Measurements from ENCODE around the gene DTX2. TPM values are rescaled to one million over a fixed set of nuclear protein-coding genes. Genes with fewer than 3 reads are reported as not detected.
A peak's percentile ranks its signal among the peaks of the same experiment; 100 is the strongest.
"Not testable (repeated sequence)": the region's sequence is repeated elsewhere in the genome, so short reads cannot be mapped to it uniquely, and the experiment has no call there.

Gene DTX2
- total and polyA plus RNA-seq, 4 donors: 18.5 to 55.3 (median 41.9) TPM

DNA sequence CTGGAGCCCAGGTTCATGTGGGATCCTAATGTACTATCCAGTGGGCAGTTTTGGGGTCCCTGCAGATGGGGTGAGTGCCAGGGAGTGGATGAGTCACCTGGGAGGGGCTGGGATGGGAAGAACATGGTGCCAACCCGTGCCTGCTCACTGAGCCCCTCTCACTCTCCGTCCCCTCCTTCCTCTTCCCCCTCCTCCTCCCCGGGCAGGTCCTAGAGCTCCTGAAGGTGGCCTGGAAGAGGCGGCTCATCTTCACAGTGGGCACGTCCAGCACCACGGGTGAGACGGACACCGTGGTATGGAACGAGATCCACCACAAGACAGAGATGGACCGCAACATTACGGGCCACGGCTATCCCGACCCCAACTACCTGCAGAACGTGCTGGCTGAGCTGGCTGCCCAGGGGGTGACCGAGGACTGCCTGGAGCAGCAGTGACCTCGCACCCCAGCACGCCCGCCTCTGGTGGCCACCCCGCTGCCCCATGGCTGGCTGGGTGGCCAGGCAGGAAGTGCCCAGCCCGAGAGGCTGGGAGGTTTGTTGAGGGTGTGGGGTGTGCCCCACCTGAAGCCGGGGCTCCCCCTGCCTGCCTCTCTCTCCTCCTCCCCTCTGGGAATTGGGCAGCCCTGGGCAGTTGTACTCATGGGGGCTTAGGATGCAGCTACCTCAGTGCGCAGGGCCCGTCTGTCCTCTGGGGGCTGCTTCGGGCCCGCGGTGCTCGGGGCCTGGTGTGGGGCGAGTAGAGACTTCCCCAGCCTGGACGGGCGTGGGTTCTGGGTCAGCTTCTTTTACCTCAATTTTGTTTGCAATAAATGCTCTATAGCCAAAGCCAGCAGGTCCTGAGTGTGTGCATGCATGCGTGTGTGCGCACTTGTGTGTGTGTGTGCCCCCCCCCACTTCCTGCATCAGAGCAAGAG lies 43.9 kb downstream of the DTX2 start:
- Histone ChIP-seq H3K9me3 (ENCODE audit: control insufficient read depth in 4 of 4, insufficient read depth in 3 of 4, low read length in 3 of 4) (peaks cover 0 to 3% (median 0%) of the 10 kb centered on the region in 4 donors), H3K9ac (ENCODE audit: insufficient read depth in 1 of 2, low read length in 2 of 2) (no peak overlapping the region), H3K27me3 (ENCODE audit: control insufficient read depth in 3 of 3, insufficient read depth in 3 of 3, low read length in 2 of 3) (no peaks in the 10 kb centered on the region), H3K36me3 (ENCODE audit: control insufficient read depth in 4 of 4, insufficient read depth in 4 of 4, low read length in 4 of 4) (peaks cover 0 to 25% (median under 1%) of the 10 kb centered on the region in 4 donors), H3K4me3 (no peak overlapping the region), H3K4me1 (ENCODE audit: control insufficient read depth in 5 of 5, insufficient read depth in 5 of 5, low read length in 5 of 5) (peaks cover 0 to 7% (median 0%) of the 10 kb centered on the region in 5 donors), H3K27ac (ENCODE audit: low read depth in 1 of 2, low read length in 1 of 2) (no peak overlapping the region)
- 91 to 95% methylated on average over 32 of the region's 32 CpGs for WGBS, 2 donors
- DNase-seq (no peak), ATAC-seq (ENCODE audit: insufficient read depth, low FRiP score) (no peak)
- TF ChIP-seq, protein P1, sequence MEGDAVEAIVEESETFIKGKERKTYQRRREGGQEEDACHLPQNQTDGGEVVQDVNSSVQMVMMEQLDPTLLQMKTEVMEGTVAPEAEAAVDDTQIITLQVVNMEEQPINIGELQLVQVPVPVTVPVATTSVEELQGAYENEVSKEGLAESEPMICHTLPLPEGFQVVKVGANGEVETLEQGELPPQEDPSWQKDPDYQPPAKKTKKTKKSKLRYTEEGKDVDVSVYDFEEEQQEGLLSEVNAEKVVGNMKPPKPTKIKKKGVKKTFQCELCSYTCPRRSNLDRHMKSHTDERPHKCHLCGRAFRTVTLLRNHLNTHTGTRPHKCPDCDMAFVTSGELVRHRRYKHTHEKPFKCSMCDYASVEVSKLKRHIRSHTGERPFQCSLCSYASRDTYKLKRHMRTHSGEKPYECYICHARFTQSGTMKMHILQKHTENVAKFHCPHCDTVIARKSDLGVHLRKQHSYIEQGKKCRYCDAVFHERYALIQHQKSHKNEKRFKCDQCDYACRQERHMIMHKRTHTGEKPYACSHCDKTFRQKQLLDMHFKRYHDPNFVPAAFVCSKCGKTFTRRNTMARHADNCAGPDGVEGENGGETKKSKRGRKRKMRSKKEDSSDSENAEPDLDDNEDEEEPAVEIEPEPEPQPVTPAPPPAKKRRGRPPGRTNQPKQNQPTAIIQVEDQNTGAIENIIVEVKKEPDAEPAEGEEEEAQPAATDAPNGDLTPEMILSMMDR (IDR thresholded peaks at IDR 0.05; ENCODE audit: control extremely low read depth, extremely low read depth): no peak

DNA sequence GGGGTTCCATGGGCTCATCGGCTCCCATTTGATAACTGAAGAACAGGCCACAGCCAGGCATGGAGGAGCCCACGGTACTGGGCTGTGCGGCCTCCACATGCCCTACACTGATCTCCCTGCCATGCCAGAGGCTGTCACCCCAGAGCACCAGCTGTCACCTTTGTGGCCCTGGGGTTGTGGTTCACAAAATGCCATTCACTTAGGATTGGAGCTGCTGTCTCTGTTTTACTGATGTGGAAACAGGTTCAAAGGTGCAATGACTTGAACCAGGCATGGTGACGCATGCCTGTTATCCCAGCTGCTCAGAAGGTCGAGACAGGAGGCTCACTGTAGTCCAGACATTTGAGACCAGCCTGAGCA lies 44.6 kb downstream of the DTX2 start:
- peaks cover 0 to 25% (median under 1%) of the 10 kb centered on the region in 4 donors for H3K36me3 ChIP-seq (ENCODE audit: control insufficient read depth in 4 of 4, insufficient read depth in 4 of 4, low read length in 4 of 4)

DNA sequence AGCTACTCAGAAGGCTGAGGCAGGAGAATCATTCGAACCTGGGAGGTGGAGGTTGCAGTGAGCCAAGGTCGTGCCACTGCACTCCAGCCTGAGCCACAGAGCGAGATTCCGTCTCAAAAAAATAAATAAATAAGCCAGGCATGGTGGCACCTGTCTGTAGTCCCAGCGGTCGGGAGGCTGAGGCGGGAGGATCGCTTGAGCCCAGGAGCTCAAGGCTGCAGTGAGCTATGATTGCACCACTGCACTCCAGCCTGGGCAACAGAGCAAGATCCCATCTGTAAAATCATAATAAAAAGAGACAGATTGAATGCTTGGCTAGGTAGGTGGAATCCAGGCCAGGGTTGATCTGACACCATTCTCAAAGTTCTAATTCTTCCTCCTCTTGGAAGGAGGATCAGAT lies 45.1 kb downstream of the DTX2 start:
- H3K9ac ChIP-seq (ENCODE audit: insufficient read depth in 1 of 2, low read length in 2 of 2); DNase-seq; ATAC-seq (ENCODE audit: insufficient read depth, low FRiP score); H3K9me3 ChIP-seq (ENCODE audit: control insufficient read depth in 4 of 4, insufficient read depth in 3 of 4, low read length in 3 of 4); H3K27me3 ChIP-seq (ENCODE audit: control insufficient read depth in 3 of 3, insufficient read depth in 3 of 3, low read length in 2 of 3); H3K4me1 ChIP-seq (ENCODE audit: control insufficient read depth in 5 of 5, insufficient read depth in 5 of 5, low read length in 5 of 5); H3K4me3 ChIP-seq; H3K27ac ChIP-seq (ENCODE audit: low read depth in 1 of 2, low read length in 1 of 2): not testable (repeated sequence)
- 96 to 97% methylated on average over 8 of the region's 8 CpGs for WGBS, 2 donors
- H3K36me3 ChIP-seq (ENCODE audit: control insufficient read depth in 4 of 4, insufficient read depth in 4 of 4, low read length in 4 of 4): peaks cover 0 to 24% (median under 1%) of the 10 kb centered on the region in 4 donors

More for the DNA sequence above, 44.6 kb downstream of the DTX2 start:
- TF ChIP-seq, protein P1 (IDR thresholded peaks at IDR 0.05; ENCODE audit: control extremely low read depth, extremely low read depth): no peak
- Histone ChIP-seq H3K27ac (ENCODE audit: low read depth in 1 of 2, low read length in 1 of 2) (no peak overlapping the region), H3K4me3 (no peak overlapping the region), H3K9ac (ENCODE audit: insufficient read depth in 1 of 2, low read length in 2 of 2) (no peak overlapping the region), H3K27me3 (ENCODE audit: control insufficient read depth in 3 of 3, insufficient read depth in 3 of 3, low read length in 2 of 3) (no peaks in the 10 kb centered on the region), H3K9me3 (ENCODE audit: control insufficient read depth in 4 of 4, insufficient read depth in 3 of 4, low read length in 3 of 4) (peaks cover 0 to 3% (median 0%) of the 10 kb centered on the region in 4 donors), H3K4me1 (ENCODE audit: control insufficient read depth in 5 of 5, insufficient read depth in 5 of 5, low read length in 5 of 5) (peaks cover 0 to 7% (median 0%) of the 10 kb centered on the region in 5 donors)
- 83 to 86% methylated on average over 5 of the region's 5 CpGs for WGBS, 2 donors
- ATAC-seq (ENCODE audit: insufficient read depth, low FRiP score) (no peak), DNase-seq (no peak)

DNA sequence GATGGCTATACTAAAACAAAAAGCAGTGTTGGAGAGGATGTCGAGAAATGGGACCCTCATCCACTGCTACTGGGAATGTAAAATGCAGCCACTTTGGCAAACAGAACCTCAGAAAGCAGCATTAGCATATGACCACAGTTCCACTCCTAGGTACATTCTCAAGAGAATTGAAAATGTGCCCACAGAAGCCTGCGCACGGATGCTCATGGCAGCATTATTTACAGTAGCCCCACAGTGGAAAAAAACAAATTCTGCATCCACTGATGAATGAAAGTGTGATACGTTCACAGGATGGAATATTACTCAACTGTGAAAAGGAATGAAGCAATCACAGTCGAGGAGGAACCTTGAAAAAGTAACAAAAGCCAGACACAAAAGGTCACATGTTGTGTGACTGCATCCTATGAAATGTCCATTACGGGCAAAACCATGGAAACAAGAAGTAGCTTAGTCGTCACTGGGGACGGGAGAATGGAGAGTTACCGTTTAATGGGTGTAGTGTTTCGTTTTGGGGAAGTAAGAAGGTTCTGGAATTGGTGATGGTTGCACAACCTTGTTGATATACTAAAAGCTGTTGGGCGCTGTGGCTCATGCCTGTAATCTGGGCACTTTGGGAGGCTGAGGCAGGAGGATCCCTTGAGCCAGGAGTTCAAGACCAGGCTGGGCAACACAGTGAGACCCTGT lies 46.4 kb downstream of the DTX2 start:
- H3K36me3 ChIP-seq (ENCODE audit: control insufficient read depth in 4 of 4, insufficient read depth in 4 of 4, low read length in 4 of 4): peaks cover 0 to 18% (median under 1%) of the 10 kb centered on the region in 4 donors
- peak overlapping the region in 1 of 2 donors; percentile 31 for H3K27ac ChIP-seq (ENCODE audit: low read depth in 1 of 2, low read length in 1 of 2)
- WGBS, 2 donors: 54 to 76% methylated on average over 11 of the region's 11 CpGs
- TF ChIP-seq, protein P1 (IDR thresholded peaks at IDR 0.05; ENCODE audit: control extremely low read depth, extremely low read depth): no peak
- H3K4me3 ChIP-seq: no peak overlapping the region
- peaks cover 0 to 7% (median 0%) of the 10 kb centered on the region in 5 donors for H3K4me1 ChIP-seq (ENCODE audit: control insufficient read depth in 5 of 5, insufficient read depth in 5 of 5, low read length in 5 of 5)
- H3K9me3 ChIP-seq (ENCODE audit: control insufficient read depth in 4 of 4, insufficient read depth in 3 of 4, low read length in 3 of 4): peaks cover 0 to 3% (median 0%) of the 10 kb centered on the region in 4 donors
- ATAC-seq (ENCODE audit: insufficient read depth, low FRiP score): no peak
- H3K27me3 ChIP-seq (ENCODE audit: control insufficient read depth in 3 of 3, insufficient read depth in 3 of 3, low read length in 2 of 3): no peaks in the 10 kb centered on the region
- no peak overlapping the region for H3K9ac ChIP-seq (ENCODE audit: insufficient read depth in 1 of 2, low read length in 2 of 2)
- DNase-seq: peak in 2 of 3 donors; percentile 11
